SU-DHL-6 (cell line): ENCODE data around the gene LEMD3.

ENCODE experiments used
- H2AFZ ChIP-seq: fragments of 200-600 bp; sonication (generic); 2 replicates; pipeline ENCODE4 v1.6.1; 2014; ENCODE audit warnings: low read depth, mild to moderate bottlenecking, moderate library complexity, mixed read lengths, antibody characterized with exemption, low read length; ENCODE audit not compliant: severe bottlenecking
- H3F3A ChIP-seq: fragments of 200-600 bp; shearing (Covaris generic); 2 replicates; pipeline ENCODE4 v1.6.0; 2016; ENCODE audit warnings: antibody characterized with exemption, mild to moderate bottlenecking; ENCODE audit not compliant: insufficient read depth
- H3K27ac ChIP-seq: fragments of 200-600 bp; sonication (generic); 2 replicates; pipeline ENCODE4 v1.5.1; 2016; ENCODE audit warnings: low read depth, mild to moderate bottlenecking, low read length, moderate library complexity, mixed read lengths
- H3K27me3 ChIP-seq: fragments of 200-600 bp; sonication (generic), shearing (Covaris generic); 2 replicates; pipeline ENCODE4 v1.6.0; 2014; ENCODE audit warnings: mild to moderate bottlenecking, low read length
- H3K36me3 ChIP-seq: fragments of 200-600 bp; sonication (generic); 2 replicates; pipeline ENCODE4 v1.6.1; 2014; ENCODE audit warnings: mild to moderate bottlenecking, low read length, mixed read lengths
- H3K4me2 ChIP-seq: fragments of 300-600, 200-600 bp; shearing (Covaris generic), sonication (generic); 2 replicates; pipeline ENCODE4 v1.6.0; 2014; ENCODE audit warnings: low read length, low read depth, mild to moderate bottlenecking; ENCODE audit not compliant: poor library complexity, severe bottlenecking
- H3K4me3 ChIP-seq: fragments of 200-600 bp; sonication (generic); 2 replicates; pipeline ENCODE4 v1.5.1; 2014; ENCODE audit warnings: antibody characterized with exemption, low read length, mild to moderate bottlenecking, mixed read lengths; ENCODE audit not compliant: insufficient read depth, poor library complexity, severe bottlenecking
- H3K79me2 ChIP-seq: fragments of 200-600 bp; sonication (generic); 2 replicates; pipeline ENCODE4 v1.6.1; 2014; ENCODE audit warnings: mild to moderate bottlenecking, low read length, moderate library complexity; ENCODE audit not compliant: insufficient read depth
- H3K9ac ChIP-seq: fragments of 200-600 bp; sonication (generic); 2 replicates; pipeline ENCODE4 v1.7.0; 2014; ENCODE audit warnings: mild to moderate bottlenecking, low read length
- H3K9me2 ChIP-seq: fragments of 200-600 bp; sonication (generic); replicated peaks from 2 replicates; pipeline ENCODE4 v1.6.1; 2014; ENCODE audit warnings: low read length; ENCODE audit not compliant: insufficient read depth
- H3K9me3 ChIP-seq: fragments of 200-600 bp; sonication (generic); 2 replicates; pipeline ENCODE4 v1.6.1; 2014; ENCODE audit warnings: low read length, mixed read lengths; ENCODE audit not compliant: insufficient read depth
- H4K20me1 ChIP-seq: fragments of 200-600 bp; sonication (generic); 2 replicates; pipeline ENCODE4 v1.6.1; 2014; ENCODE audit warnings: low read depth, mild to moderate bottlenecking, antibody characterized with exemption, low read length, moderate library complexity, mixed read lengths
- EZH2phosphoT487 ChIP-seq: fragments of 200-600 bp; sonication (generic), shearing (Covaris generic); conservative IDR thresholded peaks from 2 replicates; pipeline ENCODE4 v1.6.1; 2018; ENCODE audit warnings: mild to moderate bottlenecking, antibody characterized with exemption, low read length, moderate library complexity, mixed read lengths
- TF ChIP-seq, protein P1 (sequence below): fragments of 200-600 bp; sonication (generic); IDR thresholded peaks from one replicate; pipeline ENCODE4 v1.5.1; 2017; ENCODE audit warnings: antibody characterized with exemption, mild to moderate bottlenecking, low read length, moderate library complexity; ENCODE audit not compliant: insufficient read depth, poor library complexity, severe bottlenecking

The LEMD3 gene

DNA sequence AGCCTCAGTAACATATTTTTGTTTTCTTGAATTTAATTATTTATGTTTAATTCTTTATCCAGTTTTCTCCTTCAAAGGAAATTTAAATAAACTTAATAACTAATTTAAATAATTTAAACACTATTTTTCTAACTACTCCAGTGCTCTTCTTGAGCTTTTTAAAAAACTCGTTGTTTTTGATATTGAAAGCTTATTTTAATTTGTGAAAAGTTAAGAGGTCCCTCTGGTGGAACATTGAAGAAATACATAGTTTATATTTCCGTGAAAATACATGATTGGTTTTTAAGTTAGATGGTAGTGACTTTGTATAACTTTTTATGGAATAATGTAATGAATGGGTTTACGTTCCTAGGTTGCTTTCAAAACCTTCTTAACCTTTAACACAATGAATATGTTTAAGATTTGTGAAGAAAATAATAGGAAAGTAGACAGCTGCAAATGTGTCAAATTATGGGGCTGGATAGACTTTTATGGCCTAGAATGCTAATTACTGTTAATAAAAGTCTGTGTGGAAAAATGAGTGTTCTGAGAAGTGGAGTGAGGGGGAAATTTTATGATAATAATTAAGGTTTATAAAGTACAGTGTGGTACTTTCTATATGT is 63.2 kb downstream of the LEMD3 start:
- H3K27ac ChIP-seq: no peak overlapping the region
- H3F3A ChIP-seq: 0 out of 2 replicates have a peak, but pooled peaks cover 5% of the 10 kb centered on the region
- H4K20me1 ChIP-seq: no peaks in the 10 kb centered on the region
- peaks cover 17% of the 10 kb centered on the region for H3K36me3 ChIP-seq
- H3K9me3 ChIP-seq: peaks cover 9% of the 10 kb centered on the region; the same call in 1 of the 2 replicates
- peak overlapping the region; percentile 39 for H3K4me2 ChIP-seq
- no peaks in the 10 kb centered on the region for H3K27me3 ChIP-seq
- no peak for TF ChIP-seq EZH2phosphoT487
- TF ChIP-seq, protein P1, sequence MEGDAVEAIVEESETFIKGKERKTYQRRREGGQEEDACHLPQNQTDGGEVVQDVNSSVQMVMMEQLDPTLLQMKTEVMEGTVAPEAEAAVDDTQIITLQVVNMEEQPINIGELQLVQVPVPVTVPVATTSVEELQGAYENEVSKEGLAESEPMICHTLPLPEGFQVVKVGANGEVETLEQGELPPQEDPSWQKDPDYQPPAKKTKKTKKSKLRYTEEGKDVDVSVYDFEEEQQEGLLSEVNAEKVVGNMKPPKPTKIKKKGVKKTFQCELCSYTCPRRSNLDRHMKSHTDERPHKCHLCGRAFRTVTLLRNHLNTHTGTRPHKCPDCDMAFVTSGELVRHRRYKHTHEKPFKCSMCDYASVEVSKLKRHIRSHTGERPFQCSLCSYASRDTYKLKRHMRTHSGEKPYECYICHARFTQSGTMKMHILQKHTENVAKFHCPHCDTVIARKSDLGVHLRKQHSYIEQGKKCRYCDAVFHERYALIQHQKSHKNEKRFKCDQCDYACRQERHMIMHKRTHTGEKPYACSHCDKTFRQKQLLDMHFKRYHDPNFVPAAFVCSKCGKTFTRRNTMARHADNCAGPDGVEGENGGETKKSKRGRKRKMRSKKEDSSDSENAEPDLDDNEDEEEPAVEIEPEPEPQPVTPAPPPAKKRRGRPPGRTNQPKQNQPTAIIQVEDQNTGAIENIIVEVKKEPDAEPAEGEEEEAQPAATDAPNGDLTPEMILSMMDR: peak; percentile 28
- no peak overlapping the region for H2AFZ ChIP-seq
- no peak overlapping the region for H3K9ac ChIP-seq
- H3K4me3 ChIP-seq: no peak overlapping the region
- H3K9me2 ChIP-seq: no peaks in the 10 kb centered on the region
- peaks cover 32% of the 10 kb centered on the region for H3K79me2 ChIP-seq

GRCh38 chr12:65237153-65237552 is 67.8 kb downstream of the LEMD3 start:
- TF ChIP-seq EZH2phosphoT487: no peak
- TF ChIP-seq, protein P1: no peak
- no peak overlapping the region for H3K4me3 ChIP-seq
- H3K27me3 ChIP-seq: no peaks in the 10 kb centered on the region
- H3K4me2 ChIP-seq: no peak overlapping the region
- no peaks in the 10 kb centered on the region for H3K9me2 ChIP-seq
- no peak overlapping the region for H3K27ac ChIP-seq
- H2AFZ ChIP-seq: no peak overlapping the region
- no peaks in the 10 kb centered on the region for H4K20me1 ChIP-seq
- peaks cover 19% of the 10 kb centered on the region for H3K79me2 ChIP-seq
- 0 out of 2 replicates have a peak, but pooled peaks cover 2% of the 10 kb centered on the region for H3F3A ChIP-seq
- no peaks in the 10 kb centered on the region for H3K9me3 ChIP-seq
- no peak overlapping the region for H3K9ac ChIP-seq
- H3K36me3 ChIP-seq: peaks cover 27% of the 10 kb centered on the region

DNA sequence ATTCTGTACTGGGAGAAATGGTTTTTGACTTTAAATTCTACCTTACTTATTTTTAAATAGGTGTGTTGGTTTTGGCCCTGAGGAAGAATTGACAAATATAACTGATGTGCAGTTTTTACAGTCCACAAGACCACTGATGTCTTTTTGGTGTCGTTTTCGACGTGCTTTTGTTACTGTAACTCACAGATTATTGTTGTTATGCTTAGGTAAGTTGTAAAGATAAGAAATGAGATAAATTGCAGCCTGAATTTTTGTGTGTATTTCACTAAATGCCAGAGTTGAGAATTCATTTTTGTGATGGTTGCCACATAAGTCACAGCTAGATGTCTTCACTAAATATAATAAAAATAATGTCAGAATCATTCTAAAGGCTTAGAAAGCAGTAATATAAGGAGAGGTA is 69.2 kb downstream of the LEMD3 start:
- Histone ChIP-seq H3K27ac (no peak overlapping the region), H3K27me3 (no peaks in the 10 kb centered on the region), H3K9me2 (no peaks in the 10 kb centered on the region), H3K9me3 (no peaks in the 10 kb centered on the region), H3K79me2 (peaks cover 9% of the 10 kb centered on the region), H3F3A (no peaks in the 10 kb centered on the region), H3K36me3 (peaks cover 28% of the 10 kb centered on the region), H3K4me3 (no peak overlapping the region), H4K20me1 (no peaks in the 10 kb centered on the region), H3K4me2 (no peak overlapping the region), H3K9ac (no peak overlapping the region), H2AFZ (no peak overlapping the region)
- TF ChIP-seq, protein P1: no peak
- TF ChIP-seq EZH2phosphoT487: no peak
